Osteoblast (primary cell): ENCODE measurements around the gene DVL3. TPM values are rescaled to one million over a fixed set of nuclear protein-coding genes. Genes with fewer than 3 reads are reported as not detected.

Experiments
- DNase-seq: peaks from one replicate; pipeline ENCODE4 v3.0.0; 2011; ENCODE audit warnings: low spot score, mixed read lengths; ENCODE audit not compliant: insufficient read length; ENCODE audit errors: missing footprints
- H2AFZ ChIP-seq: 2 replicates; pipeline ENCODE4 v1.6.0; 2011; ENCODE audit warnings: mild to moderate bottlenecking, low read length
- H3K27ac ChIP-seq: 2 replicates; pipeline ENCODE4 v1.5.1; 2011; ENCODE audit warnings: mild to moderate bottlenecking, low read depth, low read length, moderate library complexity
- H3K27me3 ChIP-seq: 2 replicates; pipeline ENCODE4 v1.6.0; 2012; ENCODE audit warnings: mild to moderate bottlenecking, control low read depth, inconsistent platforms, low read length, moderate library complexity; ENCODE audit not compliant: insufficient read depth
- H3K36me3 ChIP-seq: 2 replicates; pipeline ENCODE4 v1.5.1; 2011; ENCODE audit warnings: mild to moderate bottlenecking, low read length, control low read depth, moderate library complexity; ENCODE audit not compliant: insufficient read depth
- H3K4me1 ChIP-seq: 2 replicates; pipeline ENCODE4 v1.5.1; 2011; ENCODE audit warnings: mild to moderate bottlenecking, low read length, control low read depth, moderate library complexity; ENCODE audit not compliant: insufficient read depth
- H3K4me2 ChIP-seq: 2 replicates; pipeline ENCODE4 v1.6.0; 2011; ENCODE audit warnings: mild to moderate bottlenecking, low read length; ENCODE audit not compliant: insufficient read depth
- H3K4me3 ChIP-seq: fragments of 200-600 bp; sonication (generic); 3 replicates; pipeline ENCODE4 v1.5.1; 2012; ENCODE audit warnings: mild to moderate bottlenecking, low read length, inconsistent platforms; ENCODE audit not compliant: insufficient read depth
- H3K79me2 ChIP-seq: 2 replicates; pipeline ENCODE4 v1.6.0; 2012; ENCODE audit warnings: mild to moderate bottlenecking, low read length, control low read depth, inconsistent platforms; ENCODE audit not compliant: insufficient read depth
- H3K9me3 ChIP-seq: 2 replicates; pipeline ENCODE4 v1.5.1; 2011; ENCODE audit warnings: low read depth, low read length, control low read depth
- H4K20me1 ChIP-seq: 2 replicates; pipeline ENCODE4 v1.6.0; 2012; ENCODE audit warnings: mild to moderate bottlenecking, low read length, control low read depth; ENCODE audit not compliant: insufficient read depth
- CTCF ChIP-seq: IDR thresholded peaks from 2 replicates; pipeline ENCODE4 v1.5.1; 2011; ENCODE audit warnings: mild to moderate bottlenecking, low read depth, low read length, moderate library complexity; ENCODE audit errors: extremely low read depth
- total RNA-seq: library from RNA; depleted of rRNA; stranded (reverse); fragments of >200 nt; gene quantifications from 2 replicates; pipeline ENCODE4 v1.2.3, GENCODE V29; 2012

DVL3 gene
- total RNA-seq, 1 donor, result 60.4 TPM

- Histone ChIP-seq H3K27me3 (no peaks in the 10 kb centered on the region), H3K36me3 (peaks cover 52% of the 10 kb centered on the region), H4K20me1 (peaks cover 71% of the 10 kb centered on the region), H3K9me3 (no peaks in the 10 kb centered on the region), H3K4me2 (peak overlapping the region; percentile 98), H3K79me2 (peaks cover 74% of the 10 kb centered on the region), H3K4me1 (peaks cover 65% of the 10 kb centered on the region), H3K4me3 (peak overlapping the region; percentile 93), H3K27ac (peak overlapping the region; percentile 85), H2AFZ (peak overlapping the region; percentile 50)
- TF ChIP-seq CTCF, result no peak
- DNase-seq, result peak; percentile 98
Measured at GRCh38 chr3:184176377-184177330, 21.5 kb downstream of the DVL3 start.

- peak overlapping the region; percentile 93 for H3K4me3 ChIP-seq
- H3K36me3 ChIP-seq, result peaks cover 54% of the 10 kb centered on the region
Measured at GRCh38 chr3:184177331-184177731, 22.2 kb downstream of the DVL3 start.

GRCh38 chr3:184177767-184178306 is 22.7 kb downstream of the DVL3 start:
- TF ChIP-seq CTCF, result no peak
- H4K20me1 ChIP-seq, result peaks cover 70% of the 10 kb centered on the region
- no peak for DNase-seq
- H3K4me1 ChIP-seq, result peaks cover 53% of the 10 kb centered on the region
- H3K36me3 ChIP-seq, result peaks cover 59% of the 10 kb centered on the region
- no peaks in the 10 kb centered on the region for H3K27me3 ChIP-seq
- H3K4me2 ChIP-seq, result peak overlapping the region; percentile 98
- peaks cover 84% of the 10 kb centered on the region for H3K79me2 ChIP-seq
- H3K4me3 ChIP-seq, result peak overlapping the region; percentile 93
- no peaks in the 10 kb centered on the region for H3K9me3 ChIP-seq
- peak overlapping the region; percentile 85 for H3K27ac ChIP-seq
- no peak overlapping the region for H2AFZ ChIP-seq

More at GRCh38 chr3:184177331-184177731, 22.2 kb downstream of the DVL3 start:
- DNase-seq, result peak; percentile 90
- H3K27me3 ChIP-seq, result no peaks in the 10 kb centered on the region
- no peak for TF ChIP-seq CTCF
- peaks cover 58% of the 10 kb centered on the region for H3K4me1 ChIP-seq
- H3K79me2 ChIP-seq, result peaks cover 80% of the 10 kb centered on the region
- H3K27ac ChIP-seq, result peak overlapping the region; percentile 85
- no peak overlapping the region for H2AFZ ChIP-seq
- H4K20me1 ChIP-seq, result peaks cover 71% of the 10 kb centered on the region
- peak overlapping the region; percentile 98 for H3K4me2 ChIP-seq
- no peaks in the 10 kb centered on the region for H3K9me3 ChIP-seq
